DOHH2 (cell line): Measurements from ENCODE around the gene UBE2A.

Experiments
- H3F3A ChIP-seq: fragments of 200-600 bp; sonication (generic), shearing (Covaris generic); 2 replicates; pipeline ENCODE4 v1.6.0; 2016; ENCODE audit warnings: antibody characterized with exemption, mild to moderate bottlenecking; ENCODE audit not compliant: control insufficient read depth, insufficient read depth
- H3K27ac ChIP-seq: fragments of 200-600 bp; sonication (generic); 2 replicates; pipeline ENCODE4 v1.5.1; 2014; ENCODE audit warnings: low read depth, mild to moderate bottlenecking, low read length, moderate library complexity
- H3K27me3 ChIP-seq: fragments of 200-600 bp; sonication (generic); 2 replicates; pipeline ENCODE4 v1.6.1; 2014; ENCODE audit warnings: mild to moderate bottlenecking, low read length, mixed read lengths; ENCODE audit not compliant: control insufficient read depth
- H3K36me3 ChIP-seq: fragments of 200-600 bp; sonication (generic); 2 replicates; pipeline ENCODE4 v1.6.1; 2014; ENCODE audit warnings: mild to moderate bottlenecking, low read length, moderate library complexity, mixed read lengths; ENCODE audit not compliant: control insufficient read depth
- H3K4me1 ChIP-seq: fragments of 200-600 bp; sonication (generic); 2 replicates; pipeline ENCODE4 v1.6.1; 2014; ENCODE audit warnings: mild to moderate bottlenecking, low read length, mixed read lengths; ENCODE audit not compliant: control insufficient read depth
- H3K4me2 ChIP-seq: fragments of 200-600 bp; sonication (generic); 2 replicates; pipeline ENCODE4 v1.6.0; 2014; ENCODE audit warnings: mild to moderate bottlenecking, low read length, moderate library complexity
- H3K4me3 ChIP-seq: fragments of 200-600 bp; sonication (generic); 2 replicates; pipeline ENCODE4 v1.5.1; 2014; ENCODE audit warnings: mild to moderate bottlenecking, low read length, mixed read lengths
- H3K79me2 ChIP-seq: fragments of 200-600 bp; sonication (generic); 2 replicates; pipeline ENCODE4 v1.6.1; 2014; ENCODE audit warnings: mild to moderate bottlenecking, low read length, mixed read lengths; ENCODE audit not compliant: control insufficient read depth
- H3K9me2 ChIP-seq: fragments of 200-600 bp; sonication (generic); replicated peaks from 2 replicates; pipeline ENCODE4 v1.6.1; 2014; ENCODE audit warnings: mild to moderate bottlenecking, low read length, mixed read lengths; ENCODE audit not compliant: control insufficient read depth
- H3K9me3 ChIP-seq: fragments of 200-600 bp; sonication (generic); 2 replicates; pipeline ENCODE4 v1.6.1; 2014; ENCODE audit warnings: antibody characterized with exemption, low read length, mixed read lengths; ENCODE audit not compliant: control insufficient read depth, insufficient read depth
- H4K20me1 ChIP-seq: fragments of 200-600 bp; sonication (generic); 2 replicates; pipeline ENCODE4 v1.6.0; 2014; ENCODE audit warnings: low read depth, mild to moderate bottlenecking, antibody characterized with exemption, low read length, moderate library complexity; ENCODE audit not compliant: control insufficient read depth, insufficient read depth
- EZH2phosphoT487 ChIP-seq: fragments of 200-600 bp; sonication (generic); IDR thresholded peaks from 2 replicates; pipeline ENCODE4 v1.6.1; 2017; ENCODE audit warnings: borderline replicate concordance, mild to moderate bottlenecking, antibody characterized with exemption, low read length, moderate library complexity, mixed read lengths
- TF ChIP-seq, protein P1 (sequence below): fragments of 200-600 bp; sonication (generic); IDR thresholded peaks from one replicate; pipeline ENCODE4 v1.5.1; 2014; ENCODE audit warnings: antibody characterized with exemption, mild to moderate bottlenecking, low read depth, low read length; ENCODE audit not compliant: poor library complexity, severe bottlenecking

UBE2A gene

DNA sequence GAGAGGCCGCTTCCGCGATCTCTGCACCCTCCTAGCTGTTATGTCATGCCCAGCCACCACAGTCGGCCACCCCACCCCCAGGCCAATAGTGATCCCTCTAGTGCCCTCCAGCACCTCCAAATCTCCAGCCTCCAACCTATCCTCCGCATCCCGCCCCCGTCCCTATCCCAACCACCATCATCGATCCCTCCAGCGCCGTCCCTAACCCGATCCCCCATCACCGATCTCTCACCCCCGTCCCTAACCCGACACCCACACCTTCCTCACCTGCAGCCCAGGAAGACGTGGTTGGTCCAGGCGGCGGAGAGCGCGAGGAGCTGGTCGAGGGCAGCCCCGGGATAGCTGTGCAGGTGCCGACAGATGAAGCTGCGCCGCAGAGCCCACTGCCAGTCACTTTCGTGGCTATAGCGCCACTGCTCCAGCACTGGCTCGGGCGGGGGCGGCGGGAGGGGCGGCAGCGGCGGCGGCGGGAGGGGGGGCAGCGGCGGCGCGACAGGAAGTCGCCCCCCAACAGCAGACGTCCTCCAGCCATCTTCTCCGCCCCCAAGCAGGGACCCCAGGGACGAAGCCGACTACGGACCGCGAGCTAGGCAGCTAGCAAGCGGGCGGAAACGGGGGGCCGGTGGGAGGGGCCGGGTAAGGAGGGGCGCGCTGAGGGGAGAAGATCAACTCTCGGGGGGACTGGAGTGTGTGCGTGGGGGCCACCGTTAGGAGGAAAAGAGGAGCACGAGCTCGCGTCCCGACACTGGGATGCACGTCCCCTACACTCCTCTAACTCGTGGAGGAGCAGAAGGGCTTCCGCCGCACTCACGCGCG is 31.3 kb downstream of the UBE2A start:
- peak overlapping the region; percentile 82 for H3K4me2 ChIP-seq
- H3K9me3 ChIP-seq = no peaks in the 10 kb centered on the region
- H3K36me3 ChIP-seq = peaks cover 35% of the 10 kb centered on the region
- H3K27me3 ChIP-seq = no peaks in the 10 kb centered on the region
- no peaks in the 10 kb centered on the region for H3K9me2 ChIP-seq
- H4K20me1 ChIP-seq = 0 out of 2 replicates have a peak, but pooled peaks cover 4% of the 10 kb centered on the region
- TF ChIP-seq, protein P1, sequence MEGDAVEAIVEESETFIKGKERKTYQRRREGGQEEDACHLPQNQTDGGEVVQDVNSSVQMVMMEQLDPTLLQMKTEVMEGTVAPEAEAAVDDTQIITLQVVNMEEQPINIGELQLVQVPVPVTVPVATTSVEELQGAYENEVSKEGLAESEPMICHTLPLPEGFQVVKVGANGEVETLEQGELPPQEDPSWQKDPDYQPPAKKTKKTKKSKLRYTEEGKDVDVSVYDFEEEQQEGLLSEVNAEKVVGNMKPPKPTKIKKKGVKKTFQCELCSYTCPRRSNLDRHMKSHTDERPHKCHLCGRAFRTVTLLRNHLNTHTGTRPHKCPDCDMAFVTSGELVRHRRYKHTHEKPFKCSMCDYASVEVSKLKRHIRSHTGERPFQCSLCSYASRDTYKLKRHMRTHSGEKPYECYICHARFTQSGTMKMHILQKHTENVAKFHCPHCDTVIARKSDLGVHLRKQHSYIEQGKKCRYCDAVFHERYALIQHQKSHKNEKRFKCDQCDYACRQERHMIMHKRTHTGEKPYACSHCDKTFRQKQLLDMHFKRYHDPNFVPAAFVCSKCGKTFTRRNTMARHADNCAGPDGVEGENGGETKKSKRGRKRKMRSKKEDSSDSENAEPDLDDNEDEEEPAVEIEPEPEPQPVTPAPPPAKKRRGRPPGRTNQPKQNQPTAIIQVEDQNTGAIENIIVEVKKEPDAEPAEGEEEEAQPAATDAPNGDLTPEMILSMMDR = no peak
- TF ChIP-seq EZH2phosphoT487 = no peak
- H3F3A ChIP-seq = no peaks in the 10 kb centered on the region
- peaks cover 33% of the 10 kb centered on the region for H3K4me1 ChIP-seq
- peak overlapping the region; percentile 97 for H3K4me3 ChIP-seq
- H3K79me2 ChIP-seq = peaks cover 55% of the 10 kb centered on the region
- H3K27ac ChIP-seq = peak overlapping the region; percentile 76

DNA sequence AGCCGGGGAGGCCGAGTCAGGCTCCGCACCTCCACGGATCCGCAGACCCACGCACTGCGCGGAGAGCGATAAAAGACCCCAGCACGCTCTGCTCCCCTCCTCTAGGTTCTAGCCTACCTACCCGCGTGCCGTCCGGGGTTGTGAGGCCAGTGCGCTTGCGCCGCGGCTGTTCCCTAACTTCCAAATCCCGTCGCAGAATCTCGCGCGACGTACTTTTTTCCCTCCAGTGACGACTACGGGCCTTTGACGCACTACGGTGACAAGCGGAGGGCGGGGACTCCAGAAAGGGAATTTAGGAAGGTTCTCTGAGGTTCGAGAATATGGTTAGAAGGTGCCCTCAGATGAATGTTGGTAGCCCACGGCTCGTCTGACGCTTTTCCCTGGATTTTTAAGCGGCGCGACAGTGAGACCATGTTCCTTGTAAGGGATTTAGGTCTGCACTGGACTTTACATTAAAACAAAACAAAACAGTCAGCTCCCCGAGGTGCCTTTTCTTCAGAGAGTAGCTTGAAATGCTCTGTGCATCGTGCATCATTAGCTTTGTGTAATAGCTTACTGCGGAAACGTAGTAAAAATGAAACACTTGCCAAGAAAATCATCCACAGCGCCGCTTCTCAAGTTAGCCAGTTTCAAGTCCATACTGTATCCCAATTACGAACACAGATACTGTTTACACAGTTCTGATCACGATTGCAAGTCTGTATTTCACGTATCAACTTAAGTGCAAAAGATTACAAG is 32.1 kb downstream of the UBE2A start, which contains the start of gene NKRF:
Gene NKRF, minus strand, starts transcription at position 145 of the 738 bp plus-strand sequence.
- Histone ChIP-seq H3K4me1 (peaks cover 33% of the 10 kb centered on the region), H3K27me3 (no peaks in the 10 kb centered on the region), H3K27ac (peak within 1 kb of the TSS; percentile 76), H3K79me2 (peaks cover 48% of the 10 kb centered on the region), H3K9me2 (no peaks in the 10 kb centered on the region), H3F3A (no peaks in the 10 kb centered on the region), H3K9me3 (no peaks in the 10 kb centered on the region), H3K4me3 (peak within 1 kb of the TSS; percentile 97), H4K20me1 (0 out of 2 replicates have a peak, but pooled peaks cover 4% of the 10 kb centered on the region), H3K4me2 (peak within 1 kb of the TSS; percentile 82), H3K36me3 (peaks cover 32% of the 10 kb centered on the region)
- TF ChIP-seq, protein P1 = no peak
- no peak for TF ChIP-seq EZH2phosphoT487

DNA sequence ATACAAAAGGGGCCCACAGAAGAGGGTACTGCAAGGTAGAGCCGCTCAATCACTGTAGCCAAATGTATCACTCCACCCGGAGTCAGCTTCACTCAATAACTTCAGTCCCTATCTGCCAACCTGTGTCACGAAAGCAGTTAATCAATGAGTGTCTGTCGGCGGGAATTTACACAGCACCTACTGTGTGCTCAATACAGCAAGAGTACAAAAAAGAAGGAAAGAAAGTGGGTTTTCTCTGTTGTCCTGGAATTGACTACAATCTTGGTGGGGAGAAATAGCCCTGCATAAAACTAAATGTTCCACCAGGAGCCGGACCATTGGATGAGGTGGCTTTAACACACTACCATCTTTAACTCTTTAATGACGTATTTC is 32.6 kb downstream of the UBE2A start:
- Histone ChIP-seq H3K27ac (peak overlapping the region; percentile 76), H3K9me2 (no peaks in the 10 kb centered on the region), H3K4me1 (peaks cover 33% of the 10 kb centered on the region), H3K27me3 (no peaks in the 10 kb centered on the region), H3K79me2 (peaks cover 42% of the 10 kb centered on the region), H3K4me2 (peak overlapping the region; percentile 82), H3K36me3 (peaks cover 29% of the 10 kb centered on the region), H3K9me3 (no peaks in the 10 kb centered on the region), H3K4me3 (peak overlapping the region; percentile 97), H4K20me1 (0 out of 2 replicates have a peak, but pooled peaks cover 4% of the 10 kb centered on the region), H3F3A (no peaks in the 10 kb centered on the region)
- TF ChIP-seq, protein P1 = no peak
- TF ChIP-seq EZH2phosphoT487 = no peak
